K562 (cell line): ENCODE data around the gene SART1. TPM values are rescaled to one million over a fixed set of nuclear protein-coding genes. Genes with fewer than 3 reads are reported as not detected.

ENCODE experiments used
- ATAC-seq: fragments of 200-7000 bp; cut with Tn5 transposase; 3 replicates; pipeline ENCODE4 v1.9.1; 2020; ENCODE audit warnings: moderate library complexity
- BruUV-seq: library from RNA; stranded (reverse); fragments of 400-500 nt; replicated peaks from 2 replicates; lab custom pipeline; 2021; lab: Mats Ljungman, UMichigan
- CTCF ChIA-PET: fragments of 300-600 bp; formaldehyde crosslinking; extraction: SDS; loops from one replicate; lab custom pipeline; 2021; ENCODE audit warnings: low intra/inter-chr PET ratio; lab: Yijun Ruan, JAX
- POLR2A ChIA-PET: fragments of 300-600, 350-650 bp; sonication (Branson Sonifier 250); formaldehyde crosslinking; extraction: SDS; loops from one replicate; lab custom pipeline; 2021; ENCODE audit warnings: antibody characterized with exemption, inconsistent platforms; lab: Yijun Ruan, JAX
- DNase-seq, 4 experiments: peaks; one replicate each; pipeline versions ENCODE4 v3.0.0 to v3.0.0-alpha.2; 2011 to 2018; ENCODE audit warnings: low spot score in 3 of 4, mixed read lengths in 3 of 4; ENCODE audit errors: extremely low read depth in 1 of 4
- FAIRE-seq: peaks from 2 replicates; lab custom pipeline; 2011; peaks lifted over from hg19 to GRCh38; lab: Jason Lieb, UNC
- H2AFZ ChIP-seq: 2 replicates; pipeline ENCODE4 v1.6.0; 2011; ENCODE audit warnings: low read depth, low read length, control low read depth, inconsistent platforms
- H3K27ac ChIP-seq: fragments of 200-600 bp; 3 replicates; pipeline ENCODE4 v1.8.0; 2011; ENCODE audit warnings: low read depth, mild to moderate bottlenecking, control low read depth, inconsistent platforms, low read length, moderate library complexity, mixed read lengths; ENCODE audit errors: extremely low read depth
- H3K27me3 ChIP-seq, 2 experiments: fragments of 300-600 bp in 1 of 2; 2 replicates in 1 of 2; 3 replicates in 1 of 2; pipeline versions ENCODE4 v1.6.0 to v1.8.0; 2011; ENCODE audit warnings: inconsistent platforms in 2 of 2, low read length in 2 of 2, mild to moderate bottlenecking in 1 of 2, mixed read lengths in 1 of 2, moderate library complexity in 1 of 2; ENCODE audit not compliant: control insufficient read depth in 2 of 2, insufficient read depth in 2 of 2
- H3K36me3 ChIP-seq: fragments of 300-600 bp; 3 replicates; pipeline ENCODE4 v1.8.0; 2011; ENCODE audit warnings: mild to moderate bottlenecking, low read length, inconsistent platforms; ENCODE audit not compliant: control insufficient read depth, insufficient read depth
- H3K4me1 ChIP-seq, 2 experiments: fragments of 200-600 bp in 1 of 2; replicated peaks in 1 of 2; 2 replicates in 1 of 2; 3 replicates in 1 of 2; pipeline versions ENCODE4 v1.5.1 to v1.8.0; 2011; ENCODE audit warnings: inconsistent platforms in 2 of 2, low read length in 2 of 2, mild to moderate bottlenecking in 1 of 2, mixed read lengths in 1 of 2, moderate library complexity in 1 of 2; ENCODE audit not compliant: control insufficient read depth in 2 of 2, insufficient read depth in 2 of 2
- H3K4me2 ChIP-seq: 2 replicates; pipeline ENCODE4 v1.6.1; 2011; ENCODE audit warnings: low read length, control low read depth, inconsistent platforms, mixed read lengths; ENCODE audit not compliant: insufficient read depth
- H3K4me3 ChIP-seq: fragments of 200-600 bp; sonication (generic), shearing (Covaris generic); 2 replicates; pipeline ENCODE4 v1.5.1; 2016; ENCODE audit warnings: control low read depth, inconsistent platforms
- H3K79me2 ChIP-seq: fragments of 200-600 bp; 3 replicates; pipeline ENCODE4 v1.8.0; 2011; ENCODE audit warnings: low read length, inconsistent platforms; ENCODE audit not compliant: control insufficient read depth, insufficient read depth
- H3K9ac ChIP-seq, 2 experiments: 2 replicates each; pipeline versions ENCODE4 v1.6.0 to v1.6.1; 2011; ENCODE audit warnings: low read depth in 2 of 2, low read length in 2 of 2, control low read depth in 1 of 2, inconsistent platforms in 1 of 2, mild to moderate bottlenecking in 1 of 2, mixed read lengths in 1 of 2; ENCODE audit not compliant: insufficient read depth in 1 of 2
- H3K9me1 ChIP-seq: one replicate; pipeline ENCODE4 v1.6.0; 2011; ENCODE audit warnings: inconsistent platforms, mild to moderate bottlenecking, low read length, moderate library complexity; ENCODE audit not compliant: control insufficient read depth, insufficient read depth
- H3K9me3 ChIP-seq: replicated peaks from 2 replicates; pipeline ENCODE4 v1.5.1; 2011; ENCODE audit warnings: low read depth, low read length, inconsistent platforms; ENCODE audit not compliant: control insufficient read depth, insufficient read depth
- H4K20me1 ChIP-seq: replicated peaks from 2 replicates; pipeline ENCODE4 v1.6.1; 2011; ENCODE audit warnings: low read length, inconsistent platforms, mixed read lengths; ENCODE audit not compliant: control insufficient read depth, insufficient read depth
- ZNF609 ChIP-seq: sonication (generic); formaldehyde crosslinking; IDR thresholded peaks from 2 replicates; pipeline ENCODE4 v1.8.1; 2023; ENCODE audit warnings: missing genetic modification reagents, mild to moderate bottlenecking, borderline replicate concordance
- ZSCAN29 ChIP-seq: fragments of 450-650 bp; IDR thresholded peaks from 2 replicates; pipeline ENCODE4 v1.6.1; 2017
- WGBS: fragments of 100-300 bp; shearing (Covaris generic); methylation state at CpG from one replicate; pipeline ENCODE4 v1.1.6; 2016; ENCODE audit warnings: low coverage, mixed read lengths; ENCODE audit not compliant: insufficient coverage; ENCODE audit errors: missing lambda C conversion rate; 5-methylcytosine and 5-hydroxymethylcytosine counted together
- in situ Hi-C: fragments of 300-500 bp; cut with MboI; formaldehyde crosslinking; loops from 4 replicates; pipeline ENCODE4 v1.15.0; 2018; ENCODE audit warnings: inconsistent platforms, mixed read lengths
- intact Hi-C: fragments of 100-400 bp; cut with micrococcal nuclease; formaldehyde crosslinking; loops from 2 replicates; pipeline ENCODE4 v1.14.2; 2022
- polyA plus RNA-seq, 8 experiments: library from polyadenylated mRNA; depleted of rRNA in 4 of 8; stranded (reverse) in 5 of 8; unstranded in 3 of 8; fragments of >200 nt; fragmentation: Nextera tagmentation in 2 of 8; fragmentation: Illumina TruSeq in 1 of 8; extraction: Ambion mirVana in 2 of 8; extraction: Trizol in 1 of 8; gene quantifications; 2 replicates each; pipeline versions ENCODE4 v1.2.1 to v1.2.3, GENCODE V29; 2011 to 2014; ENCODE audit warnings: inconsistent platforms in 1 of 8, missing spikeins in 1 of 8
- total RNA-seq, 7 experiments: library from RNA; depleted of rRNA in 6 of 7; stranded (reverse); fragments of >200 nt in 6 of 7; fragmentation: Illumina TruSeq in 2 of 7; extraction: Trizol in 2 of 7; gene quantifications; 2 replicates each; pipeline versions ENCODE4 v1.2.1 to v1.2.3, GENCODE V29; 2011 to 2021; ENCODE audit warnings: low replicate concordance in 1 of 7

SART1 gene
- total and polyA plus RNA-seq, 9 of the 15 experiments (the other 6 are each of a cell fraction or from before 2014, with no cell fraction given) = 4.8 to 84.1 (median 31.7) TPM

GRCh38 chr11:66020212-66020611 lies 58.7 kb downstream of the SART1 start:
- Histone ChIP-seq H3K9me3 (no peaks in the 10 kb centered on the region), H3K4me1 (peaks cover 21 to 71% of the 10 kb centered on the region in 2 experiments), H3K79me2 (no peaks in the 10 kb centered on the region), H3K4me3 (no peak overlapping the region), H3K36me3 (no peaks in the 10 kb centered on the region), H3K9ac (0 out of 4 replicates have a peak overlapping the region, but pooled peaks of 1 of the 2 experiments have one; percentile 43), H2AFZ (no peak overlapping the region), H3K4me2 (no peak overlapping the region), H3K27ac (no peak overlapping the region), H3K27me3 (no peaks in the 10 kb centered on the region), H3K9me1 (peaks cover 5% of the 10 kb centered on the region), H4K20me1 (no peaks in the 10 kb centered on the region)
- BruUV-seq = no TSS peak
- DNase-seq (no peak), FAIRE-seq (no peak), ATAC-seq (no peak)
- intact Hi-C loops = no loop called here
- POLR2A ChIA-PET = interaction anchor here (1.2 to 2.7 kb wide), 2 partner anchors 12 to 15 kb away, joined by 3 to 8 read pairs; no protein-coding TSS in a partner anchor
- in situ Hi-C loops = no loop called here
- TF ChIP-seq ZSCAN29 (no peak), ZNF609 (0 out of 2 replicates have a peak, but pooled peaks have one; percentile 29)
- 68% methylated on average over 8 of the region's 8 CpGs for WGBS
- CTCF ChIA-PET = interaction anchor here (1.2 kb wide), 1 partner anchor 31 kb away, joined by 4 read pairs; no protein-coding TSS in a partner anchor
